CD14-positive monocyte (primary cell): Measurements from ENCODE around the gene LYPD4. TPM values are rescaled to one million over a fixed set of nuclear protein-coding genes. Genes with fewer than 3 reads are reported as not detected.
A peak's percentile ranks its signal among the peaks of the same experiment; 100 is the strongest.

Experiments used
- DNase-seq, 3 donors: peaks; one replicate each; pipeline ENCODE4 v3.0.0-alpha.2; 2011 to 2022
- H2AFZ ChIP-seq: 2 replicates; pipeline ENCODE4 v1.6.0; 2012; ENCODE audit warnings: mild to moderate bottlenecking, low read depth, low read length, inconsistent platforms; ENCODE audit not compliant: insufficient read depth, poor library complexity, severe bottlenecking
- H3K27ac ChIP-seq, 2 donors: 1 replicate in 1 of 2; 2 replicates in 1 of 2; pipeline ENCODE4 v1.5.1; 2012 to 2013; ENCODE audit warnings: low read length in 2 of 2, control low read depth in 1 of 2, inconsistent platforms in 1 of 2, low read depth in 1 of 2, mild to moderate bottlenecking in 1 of 2
- H3K27me3 ChIP-seq, 2 donors: one replicate each; pipeline versions ENCODE4 v1.6.0 to v1.6.1; 2011 to 2013; ENCODE audit warnings: low read length in 2 of 2; ENCODE audit not compliant: control insufficient read depth in 2 of 2, insufficient read depth in 2 of 2
- H3K36me3 ChIP-seq, 2 donors: replicated peaks in 1 of 2; 1 replicate in 1 of 2; 2 replicates in 1 of 2; pipeline versions ENCODE4 v1.5.1 to v1.6.1; 2012 to 2013; ENCODE audit warnings: low read length in 2 of 2, control low read depth in 1 of 2, inconsistent platforms in 1 of 2, mild to moderate bottlenecking in 1 of 2; ENCODE audit not compliant: insufficient read depth in 2 of 2, control insufficient read depth in 1 of 2
- H3K4me1 ChIP-seq, 2 donors: 1 replicate in 1 of 2; 2 replicates in 1 of 2; pipeline versions ENCODE4 v1.5.1 to v1.6.1; 2012 to 2013; ENCODE audit warnings: low read length in 2 of 2, control low read depth in 1 of 2, inconsistent platforms in 1 of 2, mild to moderate bottlenecking in 1 of 2, moderate library complexity in 1 of 2; ENCODE audit not compliant: insufficient read depth in 2 of 2, control insufficient read depth in 1 of 2
- H3K4me2 ChIP-seq: replicated peaks from 2 replicates; pipeline ENCODE3; 2012; ENCODE audit warnings: low read length, moderate library complexity, mild to moderate bottlenecking; ENCODE audit not compliant: poor library complexity, severe bottlenecking; ENCODE audit errors: extremely low read depth
- H3K4me3 ChIP-seq, 3 experiments: fragments of 200-600 bp in 1 of 3; sonication (generic) in 1 of 3; replicated peaks in 1 of 3; 1 replicate in 2 of 3; 2 replicates in 1 of 3; pipeline ENCODE4 v1.5.1; 2011 to 2013; ENCODE audit warnings: low read length in 3 of 3, mild to moderate bottlenecking in 3 of 3, control low read depth in 2 of 3, low read depth in 2 of 3, inconsistent platforms in 1 of 3, moderate library complexity in 1 of 3
- H3K79me2 ChIP-seq: 2 replicates; pipeline ENCODE4 v1.6.0; 2012; ENCODE audit warnings: mild to moderate bottlenecking, control low read depth, inconsistent platforms, low read length, moderate library complexity; ENCODE audit not compliant: insufficient read depth
- H3K9ac ChIP-seq: 2 replicates; pipeline ENCODE4 v1.6.0; 2017; ENCODE audit warnings: low read length, mild to moderate bottlenecking; ENCODE audit not compliant: insufficient read depth, poor library complexity, severe bottlenecking
- H3K9me3 ChIP-seq, 2 donors: replicated peaks in 1 of 2; 1 replicate in 1 of 2; 2 replicates in 1 of 2; pipeline versions ENCODE4 v1.5.1 to v1.6.1; 2012 to 2013; ENCODE audit warnings: low read length in 2 of 2, control low read depth in 1 of 2; ENCODE audit not compliant: control insufficient read depth in 1 of 2, insufficient read depth in 1 of 2
- H4K20me1 ChIP-seq: 2 replicates; pipeline ENCODE4 v1.6.0; 2012; ENCODE audit warnings: mild to moderate bottlenecking, low read length, control low read depth, moderate library complexity; ENCODE audit not compliant: insufficient read depth
- H3K27ac Mint-ChIP-seq, 7 donors: one replicate each; pipeline ENCODE4 v1.8.0; 2020; ENCODE audit warnings: mild to moderate bottlenecking in 7 of 7, mixed read lengths in 7 of 7, moderate library complexity in 6 of 7, inconsistent platforms in 2 of 7
- H3K27me3 Mint-ChIP-seq, 3 donors: one replicate each; pipeline ENCODE4 v1.8.0; 2021 to 2022; ENCODE audit warnings: low read depth in 3 of 3, mild to moderate bottlenecking in 3 of 3, mixed read lengths in 3 of 3, moderate library complexity in 3 of 3, inconsistent platforms in 1 of 3
- H3K36me3 Mint-ChIP-seq, 2 donors: one replicate each; pipeline ENCODE4 v1.8.0; 2020; ENCODE audit warnings: mixed read lengths in 2 of 2, inconsistent platforms in 1 of 2, mild to moderate bottlenecking in 1 of 2
- H3K4me1 Mint-ChIP-seq: one replicate; pipeline ENCODE4 v1.8.0; 2020; ENCODE audit warnings: mild to moderate bottlenecking, mixed read lengths
- H3K4me3 Mint-ChIP-seq, 2 donors: one replicate each; pipeline ENCODE4 v1.8.0; 2020; ENCODE audit warnings: mild to moderate bottlenecking in 2 of 2, mixed read lengths in 2 of 2, moderate library complexity in 1 of 2
- H3K9me3 Mint-ChIP-seq, 7 donors: one replicate each; pipeline ENCODE4 v1.8.0; 2020 to 2022; ENCODE audit warnings: mixed read lengths in 7 of 7, mild to moderate bottlenecking in 6 of 7, moderate library complexity in 6 of 7, inconsistent platforms in 2 of 7
- CTCF ChIP-seq: fragments of 200-600 bp; IDR thresholded peaks from one replicate; pipeline ENCODE4 v1.8.0; 2022; ENCODE audit warnings: antibody characterized with exemption, mild to moderate bottlenecking
- WGBS: methylation state at CpG from one replicate; pipeline ENCODE4 v1.1.5; 2013; ENCODE audit warnings: missing lambda C conversion rate; ENCODE audit not compliant: insufficient coverage; 5-methylcytosine and 5-hydroxymethylcytosine counted together
- intact Hi-C, 2 donors: fragments of 100-400 bp; cut with micrococcal nuclease; formaldehyde crosslinking; loops; one replicate each; pipeline versions ENCODE4 v1.15.0 to v1.15.1; 2023
- polyA plus RNA-seq, 3 donors: library from polyadenylated mRNA; depleted of rRNA in 1 of 3; unstranded in 2 of 3; stranded (reverse) in 1 of 3; fragments of 300-500 nt in 2 of 3; fragments of >200 nt in 1 of 3; fragmentation: Illumina TruSeq in 2 of 3; gene quantifications; 1 replicate in 2 of 3; 2 replicates in 1 of 3; pipeline ENCODE4 v1.2.3, GENCODE V29; 2012 to 2021

Gene LYPD4
- polyA plus RNA-seq, 3 donors: not detected

- Histone ChIP-seq H3K9ac (peak overlapping the region; percentile 66), H3K4me2 (peak overlapping the region; percentile 78), H4K20me1 (no peaks in the 10 kb centered on the region), H3K27ac (peak overlapping the region; percentile 43 to 92), H2AFZ (peak overlapping the region; percentile 78), H3K4me3 (peak overlapping the region in 2 of 3 experiments; percentile 1 to 66), H3K36me3 (no peaks in the 10 kb centered on the region), H3K9me3 (no peaks in the 10 kb centered on the region), H3K79me2 (peaks cover 2% of the 10 kb centered on the region), H3K4me1 (peaks cover 62 to 73% of the 10 kb centered on the region in 2 donors), H3K27me3 (no peaks in the 10 kb centered on the region)
- TF ChIP-seq CTCF: no peak
- Mint-ChIP-seq H3K4me1 (peaks cover 68% of the 10 kb centered on the region), H3K4me3 (peak overlapping the region; percentile 67 to 84), H3K27ac (peak overlapping the region; percentile 75 to 92 (median 87)), H3K27me3 (peaks cover 0 to 1% (median 0%) of the 10 kb centered on the region in 3 donors), H3K36me3 (no peaks in the 10 kb centered on the region), H3K9me3 (peaks cover 0 to 4% (median 0%) of the 10 kb centered on the region in 7 donors)
- DNase-seq: peak in 2 of 3 donors; percentile 56 to 70
- WGBS: 54% methylated on average over 11 of the region's 17 CpGs
- intact Hi-C loops: no loop called here
Observed at GRCh38 chr19:41877916-41878905, 33.7 kb upstream of the LYPD4 start.
